ENCODE results near the gene COL8A2.

Gene COL8A2

GRCh38 chr1:36067871-36068270, 57.2 kb downstream of the COL8A2 start:
- DNase-seq (ENCODE audit: low read depth in 2 of 2) = no peak

GRCh38 chr1:36062315-36062714, 62.7 kb downstream of the COL8A2 start:
- no peak for DNase-seq (ENCODE audit: low read depth in 2 of 2)

- DNase-seq (ENCODE audit: low read depth in 2 of 2) = no peak
These were observed 69.3 kb downstream of the COL8A2 start for GRCh38 chr1:36055706-36056105.

- no peak for DNase-seq (ENCODE audit: low read depth in 2 of 2)
These were observed 71.0 kb downstream of the COL8A2 start for GRCh38 chr1:36053978-36054377.

- DNase-seq (ENCODE audit: low read depth in 2 of 2) = no peak
These were observed 73.2 kb downstream of the COL8A2 start for GRCh38 chr1:36051821-36052220.

All from fibroblast of skin of left quadriceps (primary cell).